ENCODE data around the gene BCL2L11.

- TF ChIP-seq, protein P1, sequence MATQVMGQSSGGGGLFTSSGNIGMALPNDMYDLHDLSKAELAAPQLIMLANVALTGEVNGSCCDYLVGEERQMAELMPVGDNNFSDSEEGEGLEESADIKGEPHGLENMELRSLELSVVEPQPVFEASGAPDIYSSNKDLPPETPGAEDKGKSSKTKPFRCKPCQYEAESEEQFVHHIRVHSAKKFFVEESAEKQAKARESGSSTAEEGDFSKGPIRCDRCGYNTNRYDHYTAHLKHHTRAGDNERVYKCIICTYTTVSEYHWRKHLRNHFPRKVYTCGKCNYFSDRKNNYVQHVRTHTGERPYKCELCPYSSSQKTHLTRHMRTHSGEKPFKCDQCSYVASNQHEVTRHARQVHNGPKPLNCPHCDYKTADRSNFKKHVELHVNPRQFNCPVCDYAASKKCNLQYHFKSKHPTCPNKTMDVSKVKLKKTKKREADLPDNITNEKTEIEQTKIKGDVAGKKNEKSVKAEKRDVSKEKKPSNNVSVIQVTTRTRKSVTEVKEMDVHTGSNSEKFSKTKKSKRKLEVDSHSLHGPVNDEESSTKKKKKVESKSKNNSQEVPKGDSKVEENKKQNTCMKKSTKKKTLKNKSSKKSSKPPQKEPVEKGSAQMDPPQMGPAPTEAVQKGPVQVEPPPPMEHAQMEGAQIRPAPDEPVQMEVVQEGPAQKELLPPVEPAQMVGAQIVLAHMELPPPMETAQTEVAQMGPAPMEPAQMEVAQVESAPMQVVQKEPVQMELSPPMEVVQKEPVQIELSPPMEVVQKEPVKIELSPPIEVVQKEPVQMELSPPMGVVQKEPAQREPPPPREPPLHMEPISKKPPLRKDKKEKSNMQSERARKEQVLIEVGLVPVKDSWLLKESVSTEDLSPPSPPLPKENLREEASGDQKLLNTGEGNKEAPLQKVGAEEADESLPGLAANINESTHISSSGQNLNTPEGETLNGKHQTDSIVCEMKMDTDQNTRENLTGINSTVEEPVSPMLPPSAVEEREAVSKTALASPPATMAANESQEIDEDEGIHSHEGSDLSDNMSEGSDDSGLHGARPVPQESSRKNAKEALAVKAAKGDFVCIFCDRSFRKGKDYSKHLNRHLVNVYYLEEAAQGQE (IDR thresholded peaks at IDR 0.05; ENCODE audit: unreplicated experiment) = no peak
- TF ChIP-seq JUNB (IDR thresholded peaks at IDR 0.05; ENCODE audit: unreplicated experiment) (no peak), POLR2AphosphoS5 (IDR thresholded peaks at IDR 0.05; ENCODE audit: low read depth) (no peak), CTCF (conservative IDR thresholded peaks at IDR 0.05; ENCODE audit: low read depth in 2 of 2) (no peak)
These were observed 74.3 kb downstream of the BCL2L11 start for GRCh38 chr2:111194835-111195621.
